Femur (tissue), 1 donor: Measurements from ENCODE around the gene TRIM71.
"Not testable (repeated sequence)": the region's sequence is repeated elsewhere in the genome, so short reads cannot be mapped to it uniquely, and the experiment has no call there.

Experiments
- DNase-seq: peaks from one replicate; pipeline ENCODE4 v3.0.0-alpha.2; 2017

The TRIM71 gene

GRCh38 chr3:32817558-32818228 lies at the start of gene TRIM71:
Gene TRIM71, plus strand, starts transcription at chr3:32817997. Its CDS starts 84 bp downstream, at chr3:32818081.
- DNase-seq: peak; percentile 21

GRCh38 chr3:32778389-32778788 lies 39.4 kb upstream of the TRIM71 start:
- DNase-seq: no peak

GRCh38 chr3:32780071-32780734 lies 37.6 kb upstream of the TRIM71 start:
- no peak for DNase-seq

GRCh38 chr3:32780735-32781210 lies 37.0 kb upstream of the TRIM71 start:
- DNase-seq: peak; percentile 56

- peak; percentile 85 for DNase-seq
Observed at GRCh38 chr3:32781211-32781968, 36.4 kb upstream of the TRIM71 start.

GRCh38 chr3:32781969-32782270 lies 35.9 kb upstream of the TRIM71 start:
- not testable (repeated sequence) for DNase-seq

- no peak for DNase-seq
Observed at GRCh38 chr3:32782407-32782806, 35.4 kb upstream of the TRIM71 start.

- DNase-seq: no peak
Observed at GRCh38 chr3:32791833-32792232, 26.0 kb upstream of the TRIM71 start.

GRCh38 chr3:32794487-32795308 lies 23.1 kb upstream of the TRIM71 start:
- DNase-seq: no peak

- not testable (repeated sequence) for DNase-seq
Observed at GRCh38 chr3:32796384-32796950, 21.3 kb upstream of the TRIM71 start.

GRCh38 chr3:32797776-32798175 lies 20.0 kb upstream of the TRIM71 start:
- DNase-seq: no peak

- DNase-seq: not testable (repeated sequence)
Observed at GRCh38 chr3:32801440-32801839, 16.4 kb upstream of the TRIM71 start.

- no peak for DNase-seq
Observed at GRCh38 chr3:32813180-32813579, 4.6 kb upstream of the TRIM71 start.

GRCh38 chr3:32814361-32814760 lies 3.4 kb upstream of the TRIM71 start:
- DNase-seq: no peak

GRCh38 chr3:32815841-32816438 lies 1.9 kb upstream of the TRIM71 start:
- no peak for DNase-seq

GRCh38 chr3:32816439-32817256 lies 1.1 kb upstream of the TRIM71 start:
- peak; percentile 37 for DNase-seq

- no peak for DNase-seq
Observed at GRCh38 chr3:32817257-32817557, 590 bp upstream of the TRIM71 start.

- DNase-seq: no peak
Observed at GRCh38 chr3:32818229-32818969, 602 bp downstream of the TRIM71 start.

- peak; percentile 24 for DNase-seq
Observed at GRCh38 chr3:32818970-32819511, 1.2 kb downstream of the TRIM71 start.
